ENCODE measurements around the gene ADAMTS7.
"Not testable (repeated sequence)": the region's sequence is repeated elsewhere in the genome, so short reads cannot be mapped to it uniquely, and the experiment has no call there.

- TF ChIP-seq POLR2A, TAF1 (IDR thresholded peaks at IDR 0.05; ENCODE audit: low read depth, low read length): not testable (repeated sequence)
These were observed 56.5 kb downstream of the ADAMTS7 start for GRCh38 chr15:78754637-78755280.
